SK-N-SH (cell line): Measurements from ENCODE around the gene MRPL17. TPM values are rescaled to one million over a fixed set of nuclear protein-coding genes. Genes with fewer than 3 reads are reported as not detected.

ENCODE experiments used
- CTCF ChIA-PET: fragments of 300-600, 350-600 bp; formaldehyde crosslinking; extraction: SDS; loops from one replicate; lab custom pipeline; 2021; lab: Yijun Ruan, JAX
- POLR2A ChIA-PET: fragments of 350-600 bp; sonication (Branson Sonifier 250); formaldehyde crosslinking; extraction: SDS; loops from one replicate; lab custom pipeline; 2020; ENCODE audit warnings: antibody characterized with exemption, inconsistent platforms; lab: Yijun Ruan, JAX
- DNase-seq: peaks from one replicate; pipeline ENCODE4 v3.0.0; 2012
- H2AFZ ChIP-seq: fragments of 200-600 bp; sonication (generic); 2 replicates; pipeline ENCODE4 v1.8.1; 2016; ENCODE audit warnings: antibody characterized with exemption, mild to moderate bottlenecking, low read depth
- H3F3A ChIP-seq: fragments of 200-600 bp; sonication (generic); replicated peaks from 2 replicates; pipeline ENCODE3; 2016; ENCODE audit warnings: antibody characterized with exemption, mild to moderate bottlenecking; ENCODE audit not compliant: insufficient read depth
- H3K27ac ChIP-seq, 2 experiments: fragments of 200-500 bp in 1 of 2; fragments of 200-600 bp in 1 of 2; sonication (Bioruptor generic) in 1 of 2; sonication (generic), shearing (Covaris generic) in 1 of 2; 2 replicates each; pipeline versions ENCODE4 v1.5.1 to v1.6.1; 2014 to 2016; ENCODE audit warnings: low read depth in 2 of 2, inconsistent platforms in 1 of 2, low read length in 1 of 2, mild to moderate bottlenecking in 1 of 2, mixed read lengths in 1 of 2
- H3K27me3 ChIP-seq: fragments of 200-600 bp; sonication (generic), shearing (Covaris generic); 2 replicates; pipeline ENCODE4 v1.6.1; 2016; ENCODE audit warnings: mixed run types; ENCODE audit not compliant: insufficient read depth
- H3K36me3 ChIP-seq, 2 experiments: fragments of 200-500 bp in 1 of 2; fragments of 200-600 bp in 1 of 2; sonication (Bioruptor generic) in 1 of 2; sonication (generic) in 1 of 2; replicated peaks in 1 of 2; 2 replicates each; pipeline versions ENCODE3 to v1.5.1; 2014 to 2016; ENCODE audit warnings: low read length in 1 of 2, mild to moderate bottlenecking in 1 of 2; ENCODE audit not compliant: insufficient read depth in 2 of 2, control insufficient read depth in 1 of 2
- H3K4me1 ChIP-seq, 2 experiments: fragments of 200-500 bp in 1 of 2; fragments of 200-600 bp in 1 of 2; sonication (Bioruptor generic) in 1 of 2; sonication (generic), shearing (Covaris generic) in 1 of 2; 2 replicates each; pipeline versions ENCODE4 v1.5.1 to v1.6.1; 2014 to 2016; ENCODE audit warnings: low read depth in 1 of 2, low read length in 1 of 2, mixed run types in 1 of 2; ENCODE audit not compliant: insufficient read depth in 2 of 2, control insufficient read depth in 1 of 2
- H3K4me2 ChIP-seq: fragments of 200-600 bp; sonication (generic), shearing (Covaris generic); 2 replicates; pipeline ENCODE4 v1.6.1; 2017; ENCODE audit warnings: mixed run types
- H3K4me3 ChIP-seq, 2 experiments: fragments of 200-500 bp in 1 of 2; fragments of 200-600 bp in 1 of 2; sonication (Bioruptor generic) in 1 of 2; sonication (generic), shearing (Covaris generic) in 1 of 2; 2 replicates each; pipeline versions ENCODE4 v1.5.1 to v1.8.1; 2014 to 2016; ENCODE audit warnings: low read depth in 2 of 2, inconsistent platforms in 1 of 2, low read length in 1 of 2, mild to moderate bottlenecking in 1 of 2, mixed read lengths in 1 of 2, moderate library complexity in 1 of 2
- H3K79me2 ChIP-seq: fragments of 200-600 bp; sonication (generic); 2 replicates; pipeline ENCODE4 v1.8.1; 2017; ENCODE audit warnings: mild to moderate bottlenecking; ENCODE audit not compliant: insufficient read depth
- H3K9ac ChIP-seq: fragments of 200-600 bp; sonication (generic); 2 replicates; pipeline ENCODE4 v1.6.1; 2017; ENCODE audit warnings: mixed run types
- H3K9me2 ChIP-seq: fragments of 200-600 bp; sonication (generic); 2 replicates; pipeline ENCODE4 v1.6.1; 2017; ENCODE audit warnings: mixed run types
- H3K9me3 ChIP-seq: fragments of 200-600 bp; sonication (generic); 2 replicates; pipeline ENCODE4 v1.6.1; 2017; ENCODE audit warnings: mixed run types, mild to moderate bottlenecking, moderate library complexity
- H4K20me1 ChIP-seq: fragments of 200-600 bp; sonication (generic); 2 replicates; pipeline ENCODE4 v1.6.1; 2017; ENCODE audit warnings: mild to moderate bottlenecking, mixed run types; ENCODE audit not compliant: insufficient read depth
- CHD2 ChIP-seq: fragments of 150-350 bp; IDR thresholded peaks from 2 replicates; pipeline ENCODE4 v1.6.1; 2018; ENCODE audit warnings: low read length; ENCODE audit not compliant: partially characterized antibody
- EP300 ChIP-seq, 2 experiments: IDR thresholded peaks; 2 replicates each; pipeline versions ENCODE4 v1.4.0 to v1.6.1; 2012; ENCODE audit warnings: borderline replicate concordance in 1 of 2, low read depth in 1 of 2, low read length in 1 of 2
- FOXJ3 ChIP-seq: sonication (generic); formaldehyde crosslinking; IDR thresholded peaks from 2 replicates; pipeline ENCODE4 v1.5.1; 2020; ENCODE audit warnings: mild to moderate bottlenecking, missing genetic modification reagents
- FOXM1 ChIP-seq: IDR thresholded peaks from 2 replicates; pipeline ENCODE4 v1.4.0; 2012; ENCODE audit warnings: low read depth, mild to moderate bottlenecking
- JUND ChIP-seq: IDR thresholded peaks from 2 replicates; pipeline ENCODE4 v1.4.0; 2012
- MEF2A ChIP-seq: IDR thresholded peaks from 2 replicates; pipeline ENCODE4 v1.4.0; 2012; ENCODE audit warnings: low read depth, borderline replicate concordance
- MXI1 ChIP-seq: IDR thresholded peaks from 2 replicates; pipeline ENCODE4 v1.6.1; 2012; ENCODE audit warnings: mild to moderate bottlenecking, low read depth, low read length, improper control_type of control experiment
- NFIC ChIP-seq: IDR thresholded peaks from 2 replicates; pipeline ENCODE4 v1.4.0; 2012; ENCODE audit warnings: borderline replicate concordance
- POLR2AphosphoS5 ChIP-seq: IDR thresholded peaks from 2 replicates; pipeline ENCODE4 v1.6.1; 2012; ENCODE audit warnings: low read depth, low read length
- RCOR1 ChIP-seq: fragments of 150-350 bp; IDR thresholded peaks from 2 replicates; pipeline ENCODE4 v1.6.1; 2017; ENCODE audit warnings: antibody characterized with exemption, low read length
- SMC3 ChIP-seq: IDR thresholded peaks from 2 replicates; pipeline ENCODE4 v1.6.1; 2012; ENCODE audit warnings: low read depth, low read length, improper control_type of control experiment
- TAF1 ChIP-seq: IDR thresholded peaks from 2 replicates; pipeline ENCODE4 v1.6.1; 2012; ENCODE audit warnings: low read depth, mild to moderate bottlenecking, low read length, moderate library complexity, borderline replicate concordance
- TCF12 ChIP-seq: IDR thresholded peaks from 2 replicates; pipeline ENCODE4 v1.4.0; 2012
- WGBS: methylation state at CpG from one replicate; pipeline ENCODE4 v1.1.6; 2017; ENCODE audit warnings: low lambda C conversion rate; 5-methylcytosine and 5-hydroxymethylcytosine counted together
- polyA plus RNA-seq, 3 experiments: library from polyadenylated mRNA; depleted of rRNA; stranded (reverse); fragments of >200 nt; gene quantifications; 2 replicates each; pipeline ENCODE4 v1.2.3, GENCODE V29; 2012
- TF ChIP-seq, protein P1 (sequence below): IDR thresholded peaks from 2 replicates; pipeline ENCODE4; 2012
- TF ChIP-seq, protein P2 (sequence below): IDR thresholded peaks from 2 replicates; pipeline ENCODE4 v1.6.1; 2012; ENCODE audit warnings: mild to moderate bottlenecking, low read depth, low read length, moderate library complexity

MRPL17 gene
- polyA plus RNA-seq, 1 of the 3 experiments (the other 2 are of a cell fraction), result 88.6 TPM

- H3K79me2 ChIP-seq, result no peaks in the 10 kb centered on the region
- no peaks in the 10 kb centered on the region for H3K36me3 ChIP-seq
- DNase-seq, result peak; percentile 88
- H3K9me2 ChIP-seq, result no peaks in the 10 kb centered on the region
- peak overlapping the region; percentile 78; the same call in 1 of the 2 replicates for H2AFZ ChIP-seq
- H3K27me3 ChIP-seq, result no peaks in the 10 kb centered on the region
- WGBS, result 42% methylated on average over 3 of the region's 3 CpGs
- POLR2A ChIA-PET, result interaction anchor here (0.6 to 2.8 kb wide), 9 partner anchors 9 to 228 kb away, joined by 3 to 29 read pairs (median 6); partner anchors contain the start of genes APBB1, DCHS1, MRPL17 and TAF10
- peak overlapping the region; percentile 52; the same call in 1 of the 2 replicates for H3K4me2 ChIP-seq
- CTCF ChIA-PET, result interaction anchor here (0.6 to 2.2 kb wide), 7 partner anchors 8 to 268 kb away, joined by 3 to 10 read pairs (median 6); partner anchors contain the start of genes DCHS1, MRPL17 and TAF10
- peaks cover 6 to 40% of the 10 kb centered on the region in 2 experiments; a peak in 2 of 4 replicates for H3K4me1 ChIP-seq
- peak overlapping the region in 1 of 2 experiments; percentile 98; a peak in 2 of 4 replicates for H3K27ac ChIP-seq
- no peak overlapping the region for H3K9ac ChIP-seq
- no peaks in the 10 kb centered on the region for H3F3A ChIP-seq
- no peaks in the 10 kb centered on the region for H4K20me1 ChIP-seq
- peak overlapping the region in 1 of 2 experiments; percentile 12; a peak in 1 of 4 replicates for H3K4me3 ChIP-seq
- H3K9me3 ChIP-seq, result no peaks in the 10 kb centered on the region
- TF ChIP-seq TCF12, result peak; percentile 87
- TF ChIP-seq SMC3, result no peak
- TF ChIP-seq CHD2, result peak; percentile 91
- TF ChIP-seq POLR2AphosphoS5, result peak; percentile 56; the same call in 1 of the 2 replicates
- no peak for TF ChIP-seq JUND
- TF ChIP-seq MEF2A, result no peak
- TF ChIP-seq TAF1, result no peak
- TF ChIP-seq, protein P1, sequence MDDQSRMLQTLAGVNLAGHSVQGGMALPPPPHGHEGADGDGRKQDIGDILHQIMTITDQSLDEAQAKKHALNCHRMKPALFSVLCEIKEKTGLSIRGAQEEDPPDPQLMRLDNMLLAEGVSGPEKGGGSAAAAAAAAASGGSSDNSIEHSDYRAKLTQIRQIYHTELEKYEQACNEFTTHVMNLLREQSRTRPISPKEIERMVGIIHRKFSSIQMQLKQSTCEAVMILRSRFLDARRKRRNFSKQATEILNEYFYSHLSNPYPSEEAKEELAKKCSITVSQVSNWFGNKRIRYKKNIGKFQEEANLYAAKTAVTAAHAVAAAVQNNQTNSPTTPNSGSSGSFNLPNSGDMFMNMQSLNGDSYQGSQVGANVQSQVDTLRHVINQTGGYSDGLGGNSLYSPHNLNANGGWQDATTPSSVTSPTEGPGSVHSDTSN, result no peak
- TF ChIP-seq NFIC, result no peak
- TF ChIP-seq MXI1, result no peak
- TF ChIP-seq EP300 (IDR thresholded peaks at IDR 0.05; ENCODE audit: borderline replicate concordance in 1 of 2, low read depth in 1 of 2, low read length in 1 of 2), result peak in 1 of 2 experiments; percentile 49; a peak in 2 of 4 replicates
- TF ChIP-seq FOXJ3 (CRISPR knock-in tag), result peak; percentile 87
- peak; percentile 72; the same call in 1 of the 2 replicates for TF ChIP-seq RCOR1
- TF ChIP-seq, protein P2, sequence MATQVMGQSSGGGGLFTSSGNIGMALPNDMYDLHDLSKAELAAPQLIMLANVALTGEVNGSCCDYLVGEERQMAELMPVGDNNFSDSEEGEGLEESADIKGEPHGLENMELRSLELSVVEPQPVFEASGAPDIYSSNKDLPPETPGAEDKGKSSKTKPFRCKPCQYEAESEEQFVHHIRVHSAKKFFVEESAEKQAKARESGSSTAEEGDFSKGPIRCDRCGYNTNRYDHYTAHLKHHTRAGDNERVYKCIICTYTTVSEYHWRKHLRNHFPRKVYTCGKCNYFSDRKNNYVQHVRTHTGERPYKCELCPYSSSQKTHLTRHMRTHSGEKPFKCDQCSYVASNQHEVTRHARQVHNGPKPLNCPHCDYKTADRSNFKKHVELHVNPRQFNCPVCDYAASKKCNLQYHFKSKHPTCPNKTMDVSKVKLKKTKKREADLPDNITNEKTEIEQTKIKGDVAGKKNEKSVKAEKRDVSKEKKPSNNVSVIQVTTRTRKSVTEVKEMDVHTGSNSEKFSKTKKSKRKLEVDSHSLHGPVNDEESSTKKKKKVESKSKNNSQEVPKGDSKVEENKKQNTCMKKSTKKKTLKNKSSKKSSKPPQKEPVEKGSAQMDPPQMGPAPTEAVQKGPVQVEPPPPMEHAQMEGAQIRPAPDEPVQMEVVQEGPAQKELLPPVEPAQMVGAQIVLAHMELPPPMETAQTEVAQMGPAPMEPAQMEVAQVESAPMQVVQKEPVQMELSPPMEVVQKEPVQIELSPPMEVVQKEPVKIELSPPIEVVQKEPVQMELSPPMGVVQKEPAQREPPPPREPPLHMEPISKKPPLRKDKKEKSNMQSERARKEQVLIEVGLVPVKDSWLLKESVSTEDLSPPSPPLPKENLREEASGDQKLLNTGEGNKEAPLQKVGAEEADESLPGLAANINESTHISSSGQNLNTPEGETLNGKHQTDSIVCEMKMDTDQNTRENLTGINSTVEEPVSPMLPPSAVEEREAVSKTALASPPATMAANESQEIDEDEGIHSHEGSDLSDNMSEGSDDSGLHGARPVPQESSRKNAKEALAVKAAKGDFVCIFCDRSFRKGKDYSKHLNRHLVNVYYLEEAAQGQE, result 0 out of 2 replicates have a peak, but pooled peaks have one; percentile 20
- no peak for TF ChIP-seq FOXM1
These were observed 36.6 kb downstream of the MRPL17 start for GRCh38 chr11:6646576-6646917.
